LNCaP clone FGC (cell line): Measurements from ENCODE around the gene FSTL5.
A peak's percentile ranks its signal among the peaks of the same experiment; 100 is the strongest.

Experiments
- DNase-seq: peaks from one replicate; pipeline ENCODE4 v3.0.0-alpha.2; 2011; ENCODE audit warnings: low read depth
- H3K4me3 ChIP-seq: 2 replicates; pipeline ENCODE4 v1.5.1; 2011; ENCODE audit warnings: mild to moderate bottlenecking, low read depth, low read length, control low read depth
- CTCF ChIP-seq: IDR thresholded peaks from 2 replicates; pipeline ENCODE4 v1.5.1; 2012; ENCODE audit warnings: mild to moderate bottlenecking; ENCODE audit not compliant: control insufficient read depth, insufficient read depth; ENCODE audit errors: extremely low read depth

The FSTL5 gene

GRCh38 chr4:161883157-161883556 lies 280.6 kb downstream of the FSTL5 start:
- no peak overlapping the region for H3K4me3 ChIP-seq
- no peak for DNase-seq
- TF ChIP-seq CTCF: no peak

DNA sequence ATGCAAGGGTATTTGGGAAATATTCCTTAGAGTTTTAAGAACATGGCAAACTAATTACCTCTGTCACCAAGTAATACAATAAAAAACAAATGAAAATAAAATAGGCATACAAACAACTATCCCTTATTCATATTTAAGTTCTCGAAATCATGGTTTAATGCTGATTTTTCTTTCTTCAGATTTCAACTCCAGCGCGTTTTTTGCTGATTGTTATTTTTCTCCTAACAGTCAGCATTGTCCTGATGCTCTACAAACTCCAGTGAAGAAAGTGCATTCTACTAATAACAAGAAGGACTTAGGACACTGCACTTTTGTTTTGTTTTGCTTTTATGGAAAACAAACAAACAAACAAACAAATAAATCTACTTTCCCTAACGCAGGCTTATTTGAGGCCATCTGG lies 282.4 kb downstream of the FSTL5 start:
- no peak overlapping the region for H3K4me3 ChIP-seq
- no peak for DNase-seq
- TF ChIP-seq CTCF: no peak

- H3K4me3 ChIP-seq: no peak overlapping the region
- peak; percentile 77 for DNase-seq
- no peak for TF ChIP-seq CTCF
These were observed 294.3 kb downstream of the FSTL5 start for GRCh38 chr4:161869511-161869910.

- no peak overlapping the region for H3K4me3 ChIP-seq
- DNase-seq: no peak
- no peak for TF ChIP-seq CTCF
These were observed 307.0 kb downstream of the FSTL5 start for GRCh38 chr4:161856711-161857326.

- H3K4me3 ChIP-seq: no peak overlapping the region
- DNase-seq: no peak
- no peak for TF ChIP-seq CTCF
These were observed 313.2 kb downstream of the FSTL5 start for GRCh38 chr4:161850631-161851030.

DNA sequence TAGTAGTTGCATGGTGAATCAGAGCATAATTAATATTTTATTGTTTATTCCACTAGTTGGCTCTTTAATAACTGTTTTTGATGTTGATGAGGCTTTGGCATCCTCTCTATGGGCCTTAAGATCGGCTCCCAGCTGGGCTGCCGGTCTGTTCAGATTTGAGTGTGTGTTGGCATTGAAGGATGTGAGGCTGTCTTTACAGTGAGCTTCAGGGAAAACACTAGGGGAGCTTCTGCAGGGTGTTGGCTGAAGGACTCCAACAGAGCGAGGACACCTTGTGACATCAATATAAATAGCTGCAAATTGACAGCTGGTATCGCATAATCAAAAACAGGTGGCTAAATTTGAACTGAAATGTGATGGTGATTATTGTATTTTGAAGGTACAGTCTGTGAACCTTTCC lies 322.0 kb downstream of the FSTL5 start:
- TF ChIP-seq CTCF: peak; percentile 27
- H3K4me3 ChIP-seq: no peak overlapping the region
- DNase-seq: no peak

- no peak for DNase-seq
- no peak overlapping the region for H3K4me3 ChIP-seq
- TF ChIP-seq CTCF: no peak
These were observed 334.2 kb downstream of the FSTL5 start for GRCh38 chr4:161829591-161829990.
